ENCODE data around the gene CPLX1.

The CPLX1 gene

GRCh38 chr4:825971-826330 is at the start of gene CPLX1:
Gene CPLX1 (minus strand): TSS chr4:826129. CDS start chr4:824522, 1,607 bp downstream.
- no peak for DNase-seq

DNA sequence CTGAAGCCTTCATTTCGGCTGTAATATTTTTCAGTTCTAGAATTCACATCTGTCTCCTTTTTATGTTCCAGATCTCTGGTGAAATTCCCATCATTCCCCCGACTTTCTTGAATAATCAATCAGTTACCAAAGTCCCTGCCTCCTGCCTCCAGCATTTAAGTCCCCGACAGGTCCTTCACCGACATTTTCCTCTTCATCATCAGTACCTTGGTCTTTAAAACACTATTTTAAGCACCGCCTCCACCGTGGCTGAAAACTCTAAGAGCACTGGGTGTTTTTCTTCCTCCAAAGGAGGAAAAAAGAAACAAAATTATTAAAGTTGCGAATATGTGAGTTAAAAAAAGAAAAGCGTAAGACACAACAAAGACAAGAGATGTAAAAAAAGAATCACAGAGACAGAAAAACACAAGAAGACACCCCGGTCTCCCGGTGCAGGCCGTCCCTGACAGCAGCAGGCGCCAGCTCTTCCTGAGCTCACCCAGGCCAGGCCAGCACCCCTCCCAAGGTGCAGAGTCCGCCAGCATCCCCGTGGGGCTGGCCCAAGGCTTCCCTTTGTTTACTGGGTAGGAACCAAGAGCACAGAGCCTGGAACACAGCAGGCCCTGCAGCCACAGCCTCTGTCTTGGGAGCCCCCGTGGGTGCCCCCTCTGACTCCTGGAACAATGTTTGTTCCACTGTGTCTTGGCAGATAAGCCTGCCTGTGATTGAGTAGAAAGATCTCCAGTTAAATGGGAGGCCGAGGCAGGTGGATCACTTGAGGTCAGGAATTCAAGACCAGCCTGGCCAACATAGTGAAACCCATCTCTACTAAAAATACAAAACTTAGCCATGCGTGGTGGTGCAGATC is 49.3 kb upstream of the CPLX1 start:
- DNase-seq, result no peak

DNA sequence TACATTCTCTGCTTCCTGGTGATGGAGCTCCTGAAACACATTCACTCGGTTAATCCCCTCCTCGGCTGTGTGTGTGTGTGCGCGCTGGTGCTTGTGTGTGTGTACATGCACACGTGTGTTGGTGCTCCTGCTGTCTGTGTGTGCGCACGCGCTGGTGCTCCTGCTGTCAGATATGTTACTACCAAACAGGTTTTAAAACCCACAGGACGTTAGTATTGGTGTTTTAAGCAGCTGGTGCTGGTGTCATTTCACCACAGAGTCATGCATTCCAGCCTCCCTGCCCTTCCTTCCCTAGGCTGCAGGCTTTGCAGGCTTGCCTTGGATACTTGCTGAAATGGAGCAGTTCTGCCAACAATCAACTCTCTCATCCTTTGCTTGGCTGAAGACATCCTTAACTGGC is 48.1 kb upstream of the CPLX1 start:
- no peak for DNase-seq

DNA sequence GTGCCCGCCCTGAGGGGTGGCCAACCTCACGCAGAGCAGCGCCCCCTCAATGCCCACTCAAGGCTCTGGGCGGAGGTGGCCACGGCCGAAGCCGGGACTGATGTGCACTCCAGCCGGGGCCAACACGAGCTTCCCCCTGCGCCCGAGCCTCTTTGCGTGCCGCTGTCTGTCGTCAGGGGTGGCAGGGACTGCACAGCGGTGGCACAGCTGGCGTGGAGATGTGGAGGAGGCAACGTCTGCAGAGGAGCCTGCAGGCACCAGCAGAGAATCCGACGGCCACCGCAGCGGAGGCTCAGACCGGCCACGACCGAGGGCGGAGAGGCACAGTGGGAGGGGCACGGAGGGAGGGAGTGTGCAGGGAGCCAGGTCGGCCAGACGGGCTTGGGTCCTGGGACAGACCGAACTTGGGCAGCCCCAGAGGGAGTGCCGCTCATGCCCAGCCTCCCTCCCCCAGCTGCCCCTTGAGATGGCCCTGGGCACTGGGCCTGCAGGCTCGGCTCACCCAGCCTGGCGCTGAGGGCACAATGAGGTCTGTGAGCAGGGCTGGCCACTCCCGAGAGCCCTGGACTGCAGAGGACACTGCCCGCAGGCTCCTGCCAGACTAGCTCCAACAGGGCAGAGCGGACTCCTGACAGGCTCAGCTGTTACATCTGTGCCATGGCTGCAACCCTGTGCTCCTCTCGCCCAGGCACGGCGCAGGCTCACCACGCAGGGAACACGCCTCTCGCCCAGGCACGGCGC is 46.5 kb upstream of the CPLX1 start:
- DNase-seq, result no peak

GRCh38 chr4:871484-871883 is 45.6 kb upstream of the CPLX1 start:
- no peak for DNase-seq

GRCh38 chr4:870951-871350 is 45.0 kb upstream of the CPLX1 start:
- DNase-seq, result no peak

DNA sequence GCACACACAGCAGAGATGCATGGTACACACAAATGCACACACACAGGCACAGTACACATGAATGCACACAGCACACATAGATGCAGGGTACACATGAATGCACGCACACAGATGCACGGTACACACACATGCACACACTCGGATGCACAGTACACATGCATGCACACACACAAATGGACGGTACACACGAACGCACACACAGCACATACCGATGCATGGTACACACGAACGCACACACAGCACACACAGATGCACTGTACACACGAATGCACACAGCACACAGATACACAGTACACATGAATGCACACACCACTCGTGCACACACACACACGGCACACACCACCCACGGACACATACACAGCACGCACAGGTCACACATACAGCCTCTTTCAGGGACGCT is 43.8 kb upstream of the CPLX1 start:
- DNase-seq, result no peak

- DNase-seq, result no peak
Observed at GRCh38 chr4:868421-868820, 42.5 kb upstream of the CPLX1 start.

GRCh38 chr4:867526-868250 is 41.8 kb upstream of the CPLX1 start:
- DNase-seq, result no peak

GRCh38 chr4:866761-867390 is 40.9 kb upstream of the CPLX1 start:
- no peak for DNase-seq

GRCh38 chr4:866068-866760 is 40.3 kb upstream of the CPLX1 start:
- DNase-seq, result no peak

DNA sequence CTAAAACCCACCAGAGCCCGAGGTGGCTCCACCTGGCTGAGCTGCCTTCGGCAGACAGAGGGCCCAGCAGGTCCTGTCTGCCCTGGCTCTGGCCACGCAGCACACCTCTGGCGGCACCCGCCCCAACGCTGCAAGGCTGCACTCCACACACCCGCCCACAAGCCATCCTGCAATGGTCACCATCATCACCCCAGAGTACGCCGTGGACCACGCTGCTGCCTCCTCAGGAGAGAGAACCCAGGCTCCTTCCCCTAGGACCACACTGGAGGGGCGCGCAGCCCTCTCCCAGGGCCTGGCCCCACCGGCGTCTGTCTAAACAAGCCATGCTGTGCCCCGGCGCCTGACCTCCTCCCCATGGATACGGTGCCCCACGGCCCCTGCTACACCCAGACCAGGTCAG is 39.6 kb upstream of the CPLX1 start:
- DNase-seq, result no peak

DNA sequence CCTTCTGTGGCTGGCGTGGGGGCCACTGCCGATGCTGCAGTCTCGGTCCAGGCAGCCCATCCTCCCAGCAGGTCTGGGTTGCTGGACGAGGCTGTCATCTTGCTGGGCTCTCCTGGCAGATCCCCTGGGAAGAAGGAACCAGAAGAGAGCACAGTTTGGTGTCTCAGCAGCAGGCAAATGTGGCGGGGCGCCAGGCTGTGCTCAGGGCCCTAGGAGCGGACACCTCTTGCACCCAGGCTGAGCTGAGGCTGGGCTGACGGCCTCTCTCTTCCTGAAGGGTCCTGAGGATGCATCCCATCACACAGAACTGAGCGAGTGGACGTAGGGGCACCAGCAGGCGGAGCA is 39.2 kb upstream of the CPLX1 start:
- no peak for DNase-seq

- no peak for DNase-seq
Observed at GRCh38 chr4:864456-865120, 38.7 kb upstream of the CPLX1 start.

- no peak for DNase-seq
Observed at GRCh38 chr4:860561-860960, 34.6 kb upstream of the CPLX1 start.

- DNase-seq, result no peak
Observed at GRCh38 chr4:859496-859895, 33.6 kb upstream of the CPLX1 start.

DNA sequence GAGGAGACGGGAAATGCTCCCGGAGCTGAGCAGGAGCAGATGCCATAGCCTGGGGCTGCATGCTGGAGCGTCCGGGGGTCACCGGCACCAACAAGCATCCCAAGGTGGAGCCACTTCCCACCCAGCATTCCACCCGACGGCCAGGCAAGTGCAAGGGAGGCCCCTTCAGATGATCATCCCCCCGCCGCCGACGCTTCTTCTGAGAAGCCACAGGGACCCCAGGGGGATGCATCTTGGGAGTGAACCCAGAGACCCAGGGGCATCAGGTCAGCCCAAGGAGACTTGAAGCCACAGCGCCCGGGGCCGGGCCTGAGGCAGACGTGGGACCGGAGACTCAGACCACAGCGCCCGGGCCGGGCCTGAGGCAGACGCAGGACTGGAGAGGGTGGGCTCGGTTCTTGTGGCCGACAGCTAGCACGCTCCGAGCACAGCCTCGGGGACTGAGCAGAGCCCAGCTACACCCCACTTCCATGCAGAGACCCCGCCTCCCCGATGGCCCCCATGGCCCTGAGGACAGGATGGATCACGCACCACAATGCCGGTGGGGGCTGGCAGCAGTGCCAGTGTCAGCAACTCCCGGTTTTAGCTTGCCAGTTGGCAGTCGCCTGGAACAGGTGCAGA is 33.0 kb upstream of the CPLX1 start:
- DNase-seq, result no peak

GRCh38 chr4:858041-858481 is 32.1 kb upstream of the CPLX1 start:
- no peak for DNase-seq

DNA sequence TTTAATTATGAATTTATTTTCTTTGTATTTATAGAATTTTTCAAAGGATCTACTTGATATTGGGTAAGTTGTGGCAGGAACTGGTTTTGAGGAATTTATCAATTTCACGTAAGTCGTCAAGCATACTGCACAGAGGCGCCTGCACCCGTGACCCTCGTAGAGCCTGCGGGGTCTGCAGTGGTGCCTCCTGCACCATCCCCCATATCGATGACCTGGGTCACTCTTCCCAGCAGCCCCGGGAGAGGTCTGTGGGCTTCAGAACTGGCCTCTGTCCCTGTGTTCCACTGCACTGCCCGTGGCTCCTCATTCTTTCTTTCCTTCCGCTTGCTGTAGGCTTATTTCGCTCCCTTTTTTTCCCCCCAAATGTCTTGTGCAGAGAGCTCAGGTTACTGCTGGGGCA is 31.5 kb upstream of the CPLX1 start:
- no peak for DNase-seq

DNA sequence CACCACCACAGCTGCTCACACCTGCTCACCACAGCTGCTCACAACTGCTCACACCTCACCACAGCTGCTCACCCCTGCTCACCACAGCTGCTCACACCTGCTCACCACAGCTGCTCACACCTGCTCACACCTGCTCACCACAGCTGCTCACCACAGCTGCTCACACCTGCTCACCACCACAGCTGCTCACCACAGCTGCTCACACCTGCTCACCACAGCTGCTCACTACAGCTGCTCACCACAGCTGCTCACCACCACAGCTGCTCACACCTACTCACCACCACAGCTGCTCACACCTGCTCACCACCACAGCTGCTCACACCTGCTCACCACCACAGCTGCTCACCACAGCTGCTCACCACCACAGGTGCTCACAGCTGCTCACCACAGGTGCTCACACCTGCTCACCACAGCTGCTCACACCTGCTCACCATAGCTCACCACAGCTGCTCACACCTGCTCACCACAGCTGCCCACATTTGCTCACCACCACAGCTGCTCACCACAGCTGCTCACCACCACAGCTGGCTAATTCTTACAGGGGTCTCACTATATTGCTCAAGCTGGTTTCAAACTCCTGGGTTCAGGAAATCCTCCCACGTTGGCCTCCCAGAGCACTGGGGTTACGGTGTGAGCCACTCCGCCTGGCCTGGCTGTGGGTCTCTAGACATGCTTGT is 30.4 kb upstream of the CPLX1 start:
- no peak for DNase-seq

DNA sequence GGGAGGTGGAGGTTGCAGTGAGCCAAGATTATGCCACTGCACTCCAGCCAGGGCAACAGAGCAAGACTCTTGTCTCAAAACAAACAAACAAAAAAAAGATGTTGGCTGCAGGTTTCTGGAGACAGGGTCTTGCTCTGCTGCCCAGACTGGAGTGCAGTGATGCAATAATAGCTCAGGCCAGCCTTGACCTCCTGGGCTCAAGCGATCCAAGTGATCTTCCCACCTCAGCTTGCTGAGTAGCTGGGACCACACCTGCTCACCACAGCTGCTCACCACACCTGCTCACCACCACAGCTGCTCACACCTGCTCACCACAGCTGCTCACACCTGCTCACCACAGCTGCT is 29.9 kb upstream of the CPLX1 start:
- no peak for DNase-seq
